ENCODE measurements around the gene UBALD2. TPM values are rescaled to one million over a fixed set of nuclear protein-coding genes. Genes with fewer than 3 reads are reported as not detected.

The UBALD2 gene
- total and polyA plus RNA-seq, 3 donors from 2014 or later = 13.6 to 48.7 (median 16.7) TPM

DNA sequence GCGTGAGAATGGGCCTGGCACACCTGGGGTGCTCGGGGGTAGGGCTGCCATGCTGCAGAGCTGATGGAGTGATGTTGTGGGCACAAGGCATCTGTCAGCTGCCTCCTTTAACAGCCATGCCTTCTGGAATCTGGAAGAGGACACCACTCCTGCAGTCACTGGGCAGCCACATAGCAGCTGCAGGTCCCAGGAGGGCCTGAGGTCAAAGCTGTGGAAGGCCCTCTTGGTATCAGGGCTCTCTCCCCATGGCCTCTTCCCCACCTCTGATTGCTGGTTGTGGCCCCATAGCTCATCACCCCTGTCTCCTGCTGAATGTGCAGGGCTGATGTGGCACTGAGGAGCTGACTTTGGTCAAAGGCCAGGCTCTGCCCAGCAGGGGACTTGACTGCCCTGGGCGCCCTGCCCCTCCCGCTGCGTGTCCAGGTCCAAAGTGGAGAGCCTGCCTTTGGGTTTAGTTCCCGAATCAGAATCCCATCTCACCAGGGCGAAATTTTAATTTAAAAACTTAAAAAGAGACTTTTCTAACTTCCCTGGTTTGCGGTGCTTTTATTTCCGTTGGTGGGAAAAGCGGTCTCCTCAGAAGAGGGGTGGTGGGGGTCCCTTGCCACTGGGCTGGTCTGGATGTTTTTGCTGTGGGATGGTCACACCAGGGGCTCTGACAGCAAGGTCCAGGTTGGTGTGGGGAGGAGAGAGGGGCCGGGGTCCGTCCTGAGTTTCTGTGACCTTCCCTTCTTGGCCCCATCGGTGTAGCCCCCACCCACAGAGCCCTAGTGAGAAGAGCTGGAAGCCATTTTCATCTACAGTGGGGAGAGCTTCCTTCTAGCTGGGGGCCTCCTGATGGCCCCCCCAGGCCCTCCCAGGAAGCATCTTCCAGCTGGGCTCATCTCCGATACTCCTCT is 5.9 kb downstream of the UBALD2 start:
- no peak for DNase-seq
- Histone ChIP-seq H3K9me3 (no peaks in the 10 kb centered on the region), H3K27ac (peak overlapping the region; percentile 2 to 59), H3K4me1 (peaks cover 32% of the 10 kb centered on the region), H3K4me3 (no peak overlapping the region), H3K36me3 (ENCODE audit: low read depth, missing control alignments) (no peaks in the 10 kb centered on the region), H3K27me3 (no peaks in the 10 kb centered on the region)
- intact Hi-C loops (cut with DNase I; ENCODE audit: low total_unique reads) = no loop called here
- 85 to 87% methylated on average over 14 of the region's 14 CpGs for WGBS, 2 donors
- TF ChIP-seq CTCF (IDR thresholded peaks at IDR 0.05) = no peak
- TF ChIP-seq POLR2A (IDR thresholded peaks at IDR 0.05) = no peak

GRCh38 chr17:76271669-76272540 is 6.8 kb downstream of the UBALD2 start:
- DNase-seq = no peak
- intact Hi-C loops (cut with DNase I; ENCODE audit: low total_unique reads) = no loop called here
- TF ChIP-seq POLR2A (IDR thresholded peaks at IDR 0.05) (no peak), CTCF (IDR thresholded peaks at IDR 0.05) (no peak)
- H3K4me1 ChIP-seq = peaks cover 26% of the 10 kb centered on the region
- no peak overlapping the region for H3K4me3 ChIP-seq
- no peaks in the 10 kb centered on the region for H3K27me3 ChIP-seq
- H3K9me3 ChIP-seq = no peaks in the 10 kb centered on the region
- H3K36me3 ChIP-seq (ENCODE audit: low read depth, missing control alignments) = no peaks in the 10 kb centered on the region
- 46 to 49% methylated on average over 6 to 37 of the region's 38 CpGs for WGBS, 2 donors
- peak overlapping the region; percentile 2 to 59 for H3K27ac ChIP-seq

- no peaks in the 10 kb centered on the region for H3K27me3 ChIP-seq
- no peak for DNase-seq
- TF ChIP-seq CTCF (IDR thresholded peaks at IDR 0.05) = no peak
- no peak for TF ChIP-seq POLR2A (IDR thresholded peaks at IDR 0.05)
- no peaks in the 10 kb centered on the region for H3K9me3 ChIP-seq
- WGBS, 2 donors = 78 to 86% methylated on average over 15 to 19 of the region's 19 CpGs
- H3K4me3 ChIP-seq = no peak overlapping the region
- intact Hi-C loops (cut with DNase I; ENCODE audit: low total_unique reads) = no loop called here
- peak overlapping the region; percentile 2 to 59 for H3K27ac ChIP-seq
- H3K4me1 ChIP-seq = peaks cover 26% of the 10 kb centered on the region
- H3K36me3 ChIP-seq (ENCODE audit: low read depth, missing control alignments) = no peaks in the 10 kb centered on the region
Observed at GRCh38 chr17:76272541-76273444, 7.6 kb downstream of the UBALD2 start.

DNA sequence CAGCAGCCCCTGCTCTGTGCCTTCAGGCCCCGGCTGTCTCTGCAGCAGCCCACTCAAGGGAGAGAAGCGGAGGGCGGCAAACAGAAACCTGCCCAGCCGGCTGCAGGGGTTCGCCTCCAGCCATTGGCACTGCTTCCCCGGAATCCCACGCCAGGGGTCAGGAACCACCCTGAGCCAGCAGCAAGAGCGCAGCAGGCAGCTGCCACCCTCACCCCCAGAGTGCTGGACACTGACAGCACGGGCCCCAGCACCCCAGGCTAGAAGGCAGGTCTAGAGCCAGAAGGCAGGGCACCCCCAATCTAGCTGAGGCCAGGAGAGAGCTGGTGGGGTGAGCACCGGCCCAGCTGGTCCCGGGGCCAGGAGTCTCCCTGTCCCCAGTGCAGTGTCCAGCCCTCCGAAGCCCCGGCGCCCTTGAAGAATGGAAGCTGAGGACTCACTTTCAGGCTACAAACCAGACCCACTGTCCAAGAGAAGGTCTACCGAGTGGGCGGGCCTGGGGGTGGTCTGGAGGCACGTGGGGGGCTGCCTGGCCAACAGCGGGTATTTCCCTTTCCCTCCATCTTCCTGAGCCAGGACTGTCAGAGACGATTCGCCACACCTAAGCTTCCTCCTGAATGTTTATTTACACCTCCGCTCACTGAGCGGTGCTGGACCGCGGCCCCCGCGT is 8.4 kb downstream of the UBALD2 start:
- H3K9me3 ChIP-seq = no peaks in the 10 kb centered on the region
- no peak for DNase-seq
- peaks cover 26% of the 10 kb centered on the region for H3K4me1 ChIP-seq
- no peak overlapping the region for H3K4me3 ChIP-seq
- H3K27me3 ChIP-seq = no peaks in the 10 kb centered on the region
- intact Hi-C loops (cut with DNase I; ENCODE audit: low total_unique reads) = no loop called here
- WGBS, 2 donors = 78 to 82% methylated on average over 21 to 24 of the region's 26 CpGs
- TF ChIP-seq POLR2A (IDR thresholded peaks at IDR 0.05) = no peak
- no peak for TF ChIP-seq CTCF (IDR thresholded peaks at IDR 0.05)
- H3K36me3 ChIP-seq (ENCODE audit: low read depth, missing control alignments) = no peaks in the 10 kb centered on the region
- no peak overlapping the region for H3K27ac ChIP-seq
